ENCODE measurements around the gene HTT. TPM values are rescaled to one million over a fixed set of nuclear protein-coding genes. Genes with fewer than 3 reads are reported as not detected.

The HTT gene
- total RNA-seq, 1 experiment from 2014 or later, result 85.4 TPM

DNA sequence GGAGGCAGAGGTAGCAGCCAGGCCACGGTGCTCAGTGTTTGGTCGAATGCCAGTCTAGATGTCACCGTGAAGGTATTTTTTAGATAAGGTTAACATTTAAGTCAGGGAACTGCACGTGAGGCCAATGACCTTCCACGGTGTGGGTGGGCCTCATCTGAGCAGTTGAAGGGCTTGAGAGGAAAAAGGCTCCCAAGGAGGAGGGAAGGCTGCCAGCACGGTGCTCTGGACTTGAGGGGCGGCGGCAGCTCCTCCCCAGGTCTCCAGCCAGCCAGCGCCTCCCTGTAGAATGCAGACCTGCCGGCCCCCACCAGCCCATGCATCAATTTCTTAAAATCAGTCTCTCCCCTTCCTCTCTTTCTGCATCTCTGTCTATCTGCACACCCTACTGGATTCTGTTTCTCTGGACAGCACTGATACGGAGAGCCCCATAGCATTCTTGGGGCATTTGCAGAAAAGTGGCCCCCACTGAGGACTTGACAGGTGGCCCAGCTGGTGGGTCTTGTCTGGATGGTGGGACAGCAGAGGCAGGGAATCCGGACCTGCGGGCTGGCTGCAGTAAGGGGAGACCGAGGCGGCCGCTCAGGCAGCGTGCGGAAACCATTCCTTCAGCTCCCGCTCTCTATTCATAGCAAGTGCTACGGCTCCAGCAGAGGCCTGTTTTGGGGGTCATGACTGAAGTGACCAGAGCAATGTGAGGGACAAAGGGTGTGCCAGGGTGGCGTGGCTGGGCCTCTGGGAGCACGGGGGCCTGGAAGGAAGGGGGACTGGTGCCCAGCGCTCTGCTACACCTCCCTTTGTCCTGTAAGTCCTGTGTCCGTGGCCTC lies 210.5 kb downstream of the HTT start (continued):
- TF ChIP-seq ZNF138 (CRISPR knock-in tag; conservative IDR thresholded peaks at IDR 0.05), result no peak
- no peak for TF ChIP-seq TP53 (CRISPR knock-in tag; IDR thresholded peaks at IDR 0.05)
- no peak for TF ChIP-seq ZNF671 (CRISPR knock-in tag; IDR thresholded peaks at IDR 0.05)
- TF ChIP-seq CREB1 (CRISPR knock-in tag; IDR thresholded peaks at IDR 0.05), result no peak
- TF ChIP-seq GABPB1 (CRISPR knock-in tag; IDR thresholded peaks at IDR 0.05), result no peak

DNA sequence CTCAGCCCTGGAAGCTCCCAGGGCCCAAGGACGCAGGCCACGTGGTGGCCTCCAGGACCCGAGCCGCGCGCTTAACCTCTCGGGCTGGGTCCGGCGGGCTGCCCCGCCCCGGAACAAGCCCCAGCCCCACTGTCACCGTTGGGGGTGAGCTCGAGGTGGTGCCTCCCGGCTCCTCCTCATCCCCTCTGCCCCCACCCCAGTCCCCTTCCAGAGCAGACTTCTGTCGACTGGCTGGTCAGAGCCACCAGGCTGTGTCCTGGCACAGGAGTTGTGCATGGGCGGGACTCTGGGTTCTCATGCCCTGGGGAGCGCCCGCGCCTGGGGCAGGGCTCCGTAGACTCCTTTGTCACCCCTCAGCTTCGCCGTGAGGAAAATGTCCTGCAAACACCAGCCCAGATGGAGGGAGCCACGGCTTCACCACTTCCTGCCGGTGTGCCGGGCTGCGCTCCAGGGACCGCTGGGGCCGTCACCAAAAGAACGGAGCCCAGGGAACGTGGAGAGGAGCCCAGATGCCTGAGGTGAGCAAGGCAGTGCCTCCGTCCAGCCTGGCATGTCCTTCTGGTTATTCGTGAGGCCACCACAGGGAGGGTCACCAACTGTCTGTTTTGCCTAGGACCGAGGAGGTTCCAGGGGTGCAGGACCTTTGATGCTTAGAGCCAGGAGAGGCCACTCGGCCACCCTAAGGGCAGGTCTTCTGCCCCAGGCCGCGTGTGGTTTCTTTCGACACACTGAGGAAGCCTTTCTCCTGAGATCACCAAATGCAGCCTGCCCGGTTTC lies 211.3 kb downstream of the HTT start:
- Mint-ChIP-seq H3K27ac (no peak overlapping the region), H3K4me3 (no peak overlapping the region), H3K27me3 (ENCODE audit: low read depth) (peaks cover 14% of the 10 kb centered on the region), H3K4me1 (no peaks in the 10 kb centered on the region), H3K9me3 (peaks cover 13% of the 10 kb centered on the region), H3K36me3 (peaks cover 9% of the 10 kb centered on the region)
- ChIA-PET POLR2A (no interaction called here), CTCF (interaction anchor here (1.2 kb wide), 2 partner anchors 33 to 195 kb away, joined by 4 read pairs; no protein-coding TSS in a partner anchor)
- ATAC-seq, result no peak
- peak; percentile 10 for DNase-seq (ENCODE audit: low spot score)
- no peak for TF ChIP-seq GRHL2 (CRISPR knock-in tag; IDR thresholded peaks at IDR 0.05; ENCODE audit: insufficient replicate concordance, severe bottlenecking)
- TF ChIP-seq ZBTB21 (CRISPR knock-in tag; IDR thresholded peaks at IDR 0.05; ENCODE audit: borderline replicate concordance), result no peak
- TF ChIP-seq, protein P1, sequence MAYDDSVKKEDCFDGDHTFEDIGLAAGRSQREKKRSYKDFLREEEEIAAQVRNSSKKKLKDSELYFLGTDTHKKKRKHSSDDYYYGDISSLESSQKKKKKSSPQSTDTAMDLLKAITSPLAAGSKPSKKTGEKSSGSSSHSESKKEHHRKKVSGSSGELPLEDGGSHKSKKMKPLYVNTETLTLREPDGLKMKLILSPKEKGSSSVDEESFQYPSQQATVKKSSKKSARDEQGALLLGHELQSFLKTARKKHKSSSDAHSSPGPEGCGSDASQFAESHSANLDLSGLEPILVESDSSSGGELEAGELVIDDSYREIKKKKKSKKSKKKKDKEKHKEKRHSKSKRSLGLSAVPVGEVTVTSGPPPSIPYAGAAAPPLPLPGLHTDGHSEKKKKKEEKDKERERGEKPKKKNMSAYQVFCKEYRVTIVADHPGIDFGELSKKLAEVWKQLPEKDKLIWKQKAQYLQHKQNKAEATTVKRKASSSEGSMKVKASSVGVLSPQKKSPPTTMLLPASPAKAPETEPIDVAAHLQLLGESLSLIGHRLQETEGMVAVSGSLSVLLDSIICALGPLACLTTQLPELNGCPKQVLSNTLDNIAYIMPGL (CRISPR knock-in tag; IDR thresholded peaks at IDR 0.05), result no peak

DNA sequence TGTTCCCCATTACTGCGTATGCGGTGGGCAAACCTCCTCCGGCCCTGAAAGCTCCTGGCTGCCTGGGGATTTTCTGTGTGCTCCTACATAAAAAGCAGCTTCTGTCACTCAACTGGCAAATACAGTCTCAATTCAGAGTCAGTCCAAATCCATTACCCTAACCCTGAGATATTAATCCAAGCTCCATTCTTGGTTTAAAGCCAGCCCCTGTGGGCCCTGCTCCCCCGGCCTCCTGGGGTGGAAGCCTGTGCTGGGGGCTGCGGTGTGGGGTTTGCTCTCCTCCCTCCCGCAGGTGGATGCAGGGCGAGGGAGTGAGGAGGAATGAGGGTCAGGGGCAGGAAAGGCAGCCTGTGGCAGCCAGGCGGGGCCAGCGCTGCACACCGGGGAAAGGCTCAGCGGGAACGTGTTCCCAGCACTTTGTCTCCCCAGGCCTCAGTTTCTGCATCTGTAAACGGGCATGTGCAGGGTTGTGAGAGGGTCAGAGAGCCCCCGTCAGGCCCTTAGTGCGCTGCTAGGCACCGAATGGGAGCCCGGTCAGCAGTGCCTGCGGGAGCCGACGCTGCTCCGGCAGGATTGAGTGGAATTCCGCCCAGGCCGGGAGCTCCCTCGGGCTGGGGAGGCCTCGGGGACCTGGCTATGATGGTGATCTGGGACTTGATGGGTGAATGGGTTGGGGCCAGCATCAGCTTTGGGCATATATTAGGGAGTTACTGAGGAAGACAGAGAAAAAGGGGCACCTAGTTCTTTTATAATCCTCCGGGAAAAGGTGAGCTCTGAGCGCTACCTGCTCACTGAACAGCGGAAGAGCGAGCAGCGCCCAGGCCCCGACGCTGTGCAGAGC lies 212.1 kb downstream of the HTT start:
- peaks cover 10% of the 10 kb centered on the region for H3K9me3 Mint-ChIP-seq
- ATAC-seq, result no peak
- H3K27ac Mint-ChIP-seq, result no peak overlapping the region
- no peak overlapping the region for H3K4me3 Mint-ChIP-seq
- ChIA-PET CTCF (interaction anchor here (1.2 to 2.0 kb wide), 3 partner anchors 32 to 194 kb away, joined by 4 to 17 read pairs (median 4); no protein-coding TSS in a partner anchor), POLR2A (no interaction called here)
- H3K27me3 Mint-ChIP-seq (ENCODE audit: low read depth), result peaks cover 22% of the 10 kb centered on the region
- peak; percentile 11 for DNase-seq (ENCODE audit: low spot score)
- H3K4me1 Mint-ChIP-seq, result peaks cover 3% of the 10 kb centered on the region
- peaks cover 8% of the 10 kb centered on the region for H3K36me3 Mint-ChIP-seq
- TF ChIP-seq ZNF396 (CRISPR knock-in tag; IDR thresholded peaks at IDR 0.05; ENCODE audit: borderline replicate concordance) (no peak), GTF2I (CRISPR knock-in tag; conservative IDR thresholded peaks at IDR 0.05) (no peak), RELA (CRISPR knock-in tag; IDR thresholded peaks at IDR 0.05; ENCODE audit: borderline replicate concordance) (no peak), NR3C1 (CRISPR knock-in tag; conservative IDR thresholded peaks at IDR 0.05; ENCODE audit: low read depth) (no peak)
- TF ChIP-seq, protein P2, sequence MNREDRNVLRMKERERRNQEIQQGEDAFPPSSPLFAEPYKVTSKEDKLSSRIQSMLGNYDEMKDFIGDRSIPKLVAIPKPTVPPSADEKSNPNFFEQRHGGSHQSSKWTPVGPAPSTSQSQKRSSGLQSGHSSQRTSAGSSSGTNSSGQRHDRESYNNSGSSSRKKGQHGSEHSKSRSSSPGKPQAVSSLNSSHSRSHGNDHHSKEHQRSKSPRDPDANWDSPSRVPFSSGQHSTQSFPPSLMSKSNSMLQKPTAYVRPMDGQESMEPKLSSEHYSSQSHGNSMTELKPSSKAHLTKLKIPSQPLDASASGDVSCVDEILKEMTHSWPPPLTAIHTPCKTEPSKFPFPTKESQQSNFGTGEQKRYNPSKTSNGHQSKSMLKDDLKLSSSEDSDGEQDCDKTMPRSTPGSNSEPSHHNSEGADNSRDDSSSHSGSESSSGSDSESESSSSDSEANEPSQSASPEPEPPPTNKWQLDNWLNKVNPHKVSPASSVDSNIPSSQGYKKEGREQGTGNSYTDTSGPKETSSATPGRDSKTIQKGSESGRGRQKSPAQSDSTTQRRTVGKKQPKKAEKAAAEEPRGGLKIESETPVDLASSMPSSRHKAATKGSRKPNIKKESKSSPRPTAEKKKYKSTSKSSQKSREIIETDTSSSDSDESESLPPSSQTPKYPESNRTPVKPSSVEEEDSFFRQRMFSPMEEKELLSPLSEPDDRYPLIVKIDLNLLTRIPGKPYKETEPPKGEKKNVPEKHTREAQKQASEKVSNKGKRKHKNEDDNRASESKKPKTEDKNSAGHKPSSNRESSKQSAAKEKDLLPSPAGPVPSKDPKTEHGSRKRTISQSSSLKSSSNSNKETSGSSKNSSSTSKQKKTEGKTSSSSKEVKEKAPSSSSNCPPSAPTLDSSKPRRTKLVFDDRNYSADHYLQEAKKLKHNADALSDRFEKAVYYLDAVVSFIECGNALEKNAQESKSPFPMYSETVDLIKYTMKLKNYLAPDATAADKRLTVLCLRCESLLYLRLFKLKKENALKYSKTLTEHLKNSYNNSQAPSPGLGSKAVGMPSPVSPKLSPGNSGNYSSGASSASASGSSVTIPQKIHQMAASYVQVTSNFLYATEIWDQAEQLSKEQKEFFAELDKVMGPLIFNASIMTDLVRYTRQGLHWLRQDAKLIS (CRISPR knock-in tag; IDR thresholded peaks at IDR 0.05; ENCODE audit: borderline replicate concordance), result no peak
- TF ChIP-seq, protein P3, sequence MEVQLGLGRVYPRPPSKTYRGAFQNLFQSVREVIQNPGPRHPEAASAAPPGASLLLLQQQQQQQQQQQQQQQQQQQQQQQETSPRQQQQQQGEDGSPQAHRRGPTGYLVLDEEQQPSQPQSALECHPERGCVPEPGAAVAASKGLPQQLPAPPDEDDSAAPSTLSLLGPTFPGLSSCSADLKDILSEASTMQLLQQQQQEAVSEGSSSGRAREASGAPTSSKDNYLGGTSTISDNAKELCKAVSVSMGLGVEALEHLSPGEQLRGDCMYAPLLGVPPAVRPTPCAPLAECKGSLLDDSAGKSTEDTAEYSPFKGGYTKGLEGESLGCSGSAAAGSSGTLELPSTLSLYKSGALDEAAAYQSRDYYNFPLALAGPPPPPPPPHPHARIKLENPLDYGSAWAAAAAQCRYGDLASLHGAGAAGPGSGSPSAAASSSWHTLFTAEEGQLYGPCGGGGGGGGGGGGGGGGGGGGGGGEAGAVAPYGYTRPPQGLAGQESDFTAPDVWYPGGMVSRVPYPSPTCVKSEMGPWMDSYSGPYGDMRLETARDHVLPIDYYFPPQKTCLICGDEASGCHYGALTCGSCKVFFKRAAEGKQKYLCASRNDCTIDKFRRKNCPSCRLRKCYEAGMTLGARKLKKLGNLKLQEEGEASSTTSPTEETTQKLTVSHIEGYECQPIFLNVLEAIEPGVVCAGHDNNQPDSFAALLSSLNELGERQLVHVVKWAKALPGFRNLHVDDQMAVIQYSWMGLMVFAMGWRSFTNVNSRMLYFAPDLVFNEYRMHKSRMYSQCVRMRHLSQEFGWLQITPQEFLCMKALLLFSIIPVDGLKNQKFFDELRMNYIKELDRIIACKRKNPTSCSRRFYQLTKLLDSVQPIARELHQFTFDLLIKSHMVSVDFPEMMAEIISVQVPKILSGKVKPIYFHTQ (CRISPR knock-in tag; IDR thresholded peaks at IDR 0.05), result no peak
- TF ChIP-seq, protein P4, sequence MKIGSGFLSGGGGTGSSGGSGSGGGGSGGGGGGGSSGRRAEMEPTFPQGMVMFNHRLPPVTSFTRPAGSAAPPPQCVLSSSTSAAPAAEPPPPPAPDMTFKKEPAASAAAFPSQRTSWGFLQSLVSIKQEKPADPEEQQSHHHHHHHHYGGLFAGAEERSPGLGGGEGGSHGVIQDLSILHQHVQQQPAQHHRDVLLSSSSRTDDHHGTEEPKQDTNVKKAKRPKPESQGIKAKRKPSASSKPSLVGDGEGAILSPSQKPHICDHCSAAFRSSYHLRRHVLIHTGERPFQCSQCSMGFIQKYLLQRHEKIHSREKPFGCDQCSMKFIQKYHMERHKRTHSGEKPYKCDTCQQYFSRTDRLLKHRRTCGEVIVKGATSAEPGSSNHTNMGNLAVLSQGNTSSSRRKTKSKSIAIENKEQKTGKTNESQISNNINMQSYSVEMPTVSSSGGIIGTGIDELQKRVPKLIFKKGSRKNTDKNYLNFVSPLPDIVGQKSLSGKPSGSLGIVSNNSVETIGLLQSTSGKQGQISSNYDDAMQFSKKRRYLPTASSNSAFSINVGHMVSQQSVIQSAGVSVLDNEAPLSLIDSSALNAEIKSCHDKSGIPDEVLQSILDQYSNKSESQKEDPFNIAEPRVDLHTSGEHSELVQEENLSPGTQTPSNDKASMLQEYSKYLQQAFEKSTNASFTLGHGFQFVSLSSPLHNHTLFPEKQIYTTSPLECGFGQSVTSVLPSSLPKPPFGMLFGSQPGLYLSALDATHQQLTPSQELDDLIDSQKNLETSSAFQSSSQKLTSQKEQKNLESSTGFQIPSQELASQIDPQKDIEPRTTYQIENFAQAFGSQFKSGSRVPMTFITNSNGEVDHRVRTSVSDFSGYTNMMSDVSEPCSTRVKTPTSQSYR (CRISPR knock-in tag; IDR thresholded peaks at IDR 0.05), result no peak
- TF ChIP-seq, protein P5, sequence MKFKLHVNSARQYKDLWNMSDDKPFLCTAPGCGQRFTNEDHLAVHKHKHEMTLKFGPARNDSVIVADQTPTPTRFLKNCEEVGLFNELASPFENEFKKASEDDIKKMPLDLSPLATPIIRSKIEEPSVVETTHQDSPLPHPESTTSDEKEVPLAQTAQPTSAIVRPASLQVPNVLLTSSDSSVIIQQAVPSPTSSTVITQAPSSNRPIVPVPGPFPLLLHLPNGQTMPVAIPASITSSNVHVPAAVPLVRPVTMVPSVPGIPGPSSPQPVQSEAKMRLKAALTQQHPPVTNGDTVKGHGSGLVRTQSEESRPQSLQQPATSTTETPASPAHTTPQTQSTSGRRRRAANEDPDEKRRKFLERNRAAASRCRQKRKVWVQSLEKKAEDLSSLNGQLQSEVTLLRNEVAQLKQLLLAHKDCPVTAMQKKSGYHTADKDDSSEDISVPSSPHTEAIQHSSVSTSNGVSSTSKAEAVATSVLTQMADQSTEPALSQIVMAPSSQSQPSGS (CRISPR knock-in tag; IDR thresholded peaks at IDR 0.05; ENCODE audit: borderline replicate concordance, low read depth), result no peak

Measured in WTC11 (cell line).